Fibroblast of mammary gland (primary cell): Measurements from ENCODE around the gene CHADL.

Experiments used
- DNase-seq: peaks from one replicate; pipeline ENCODE4 v3.0.0-alpha.2; 2010; ENCODE audit warnings: low read depth
- H3K4me3 ChIP-seq: 2 replicates; pipeline ENCODE4 v1.5.1; 2011; ENCODE audit warnings: low read depth, mild to moderate bottlenecking, low read length, moderate library complexity; ENCODE audit not compliant: control insufficient read depth
- CTCF ChIP-seq: conservative IDR thresholded peaks from 2 replicates; pipeline ENCODE4 v1.5.1; 2011; ENCODE audit warnings: low read depth, low read length, inconsistent platforms; ENCODE audit not compliant: control insufficient read depth, insufficient read depth

CHADL gene

GRCh38 chr22:41222846-41223507, 17.8 kb downstream of the CHADL start:
- TF ChIP-seq CTCF = no peak
- no peak for DNase-seq
- no peak overlapping the region for H3K4me3 ChIP-seq

- H3K4me3 ChIP-seq = peak overlapping the region; percentile 7
- TF ChIP-seq CTCF = no peak
- peak; percentile 77 for DNase-seq
These were observed 23.1 kb downstream of the CHADL start for GRCh38 chr22:41217553-41218157.

- H3K4me3 ChIP-seq = no peak overlapping the region
- peak; percentile 28 for DNase-seq
These were observed 23.7 kb downstream of the CHADL start for GRCh38 chr22:41216984-41217383.

GRCh38 chr22:41215926-41216325, 24.8 kb downstream of the CHADL start:
- no peak for TF ChIP-seq CTCF

More at GRCh38 chr22:41216984-41217383, 23.7 kb downstream of the CHADL start:
- TF ChIP-seq CTCF = no peak

GRCh38 chr22:41215409-41215808, 25.3 kb downstream of the CHADL start:
- H3K4me3 ChIP-seq = no peak overlapping the region
- TF ChIP-seq CTCF = no peak
- DNase-seq = no peak

More at GRCh38 chr22:41215926-41216325, 24.8 kb downstream of the CHADL start:
- no peak overlapping the region for H3K4me3 ChIP-seq
- no peak for DNase-seq

GRCh38 chr22:41206719-41207118, 34.0 kb downstream of the CHADL start:
- TF ChIP-seq CTCF = no peak
- no peak overlapping the region for H3K4me3 ChIP-seq
- no peak for DNase-seq
